Activated CD8-positive, alpha-beta T cell treated with anti-CD3 and anti-CD28 coated beads for 36 hours (primary cell): ENCODE measurements around the gene MAGI2. TPM values are rescaled to one million over a fixed set of nuclear protein-coding genes. Genes with fewer than 3 reads are reported as not detected.

Source experiments
- ATAC-seq: fragments of 200-7000 bp; cut with Tn5 transposase; one replicate; pipeline ENCODE4 v1.10.0; 2021; ENCODE audit warnings: mild to moderate bottlenecking, moderate library complexity
- CTCF ChIA-PET: fragments of 350-600 bp; sonication (Branson Sonifier 250); formaldehyde crosslinking; loops from one replicate; lab custom pipeline; 2021; ENCODE audit warnings: antibody characterized with exemption; lab: Charles Lee
- POLR2A ChIA-PET: fragments of 350-600 bp; sonication (Branson Sonifier 250); formaldehyde crosslinking; loops from one replicate; lab custom pipeline; 2021; ENCODE audit warnings: antibody characterized with exemption; lab: Charles Lee
- DNase-seq: peaks from one replicate; pipeline ENCODE4 v3.0.0-alpha.2; 2020
- H3K27ac Mint-ChIP-seq: one replicate; pipeline ENCODE4 v1.8.0; 2021; ENCODE audit warnings: mild to moderate bottlenecking, mixed read lengths
- H3K27me3 Mint-ChIP-seq: one replicate; pipeline ENCODE4 v1.8.0; 2021; ENCODE audit warnings: mixed read lengths
- H3K36me3 Mint-ChIP-seq: one replicate; pipeline ENCODE4 v1.8.0; 2021; ENCODE audit warnings: low read depth, mixed read lengths
- H3K4me1 Mint-ChIP-seq: one replicate; pipeline ENCODE4 v1.8.0; 2021; ENCODE audit warnings: low read depth, mixed read lengths
- H3K4me3 Mint-ChIP-seq: one replicate; pipeline ENCODE4 v1.8.0; 2021; ENCODE audit warnings: mild to moderate bottlenecking, moderate library complexity, mixed read lengths
- H3K9me3 Mint-ChIP-seq: one replicate; pipeline ENCODE4 v1.8.0; 2021; ENCODE audit warnings: mixed read lengths
- CTCF ChIP-seq: fragments of 200-600 bp; IDR thresholded peaks from one replicate; pipeline ENCODE4 v1.8.0; 2022; ENCODE audit warnings: antibody characterized with exemption, mild to moderate bottlenecking
- intact Hi-C: fragments of 100-400 bp; cut with micrococcal nuclease; formaldehyde crosslinking; loops from one replicate; pipeline ENCODE4 v1.10.0; 2022
- total RNA-seq, 2 experiments: library from RNA; stranded (reverse); gene quantifications; one replicate each; pipeline ENCODE4 v1.2.3, GENCODE V29; 2021

Gene MAGI2
- total RNA-seq, 2 experiments from 2014 or later = 0.04 to 0.09 TPM

DNA sequence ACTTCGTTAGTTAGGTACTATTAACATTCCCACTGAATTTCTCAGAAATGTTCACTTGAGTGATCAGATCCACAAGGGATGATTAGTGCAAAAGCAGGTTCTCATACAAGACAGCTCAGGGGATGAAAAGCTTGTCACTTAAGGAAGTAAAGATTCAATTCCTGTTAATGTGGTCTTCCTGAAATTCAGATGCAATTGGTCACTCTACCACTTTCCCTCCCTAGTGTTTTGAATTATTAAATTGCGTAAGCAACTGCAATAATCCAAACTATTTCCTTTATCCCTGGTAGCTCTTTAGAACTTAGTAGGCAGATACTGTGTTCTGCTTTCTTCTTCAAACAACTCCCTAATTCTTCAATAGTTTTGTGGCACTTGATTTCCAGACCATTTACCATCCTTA is 121.4 kb downstream of the MAGI2 start:
- ChIA-PET CTCF (no interaction called here), POLR2A (no interaction called here)
- no peak for TF ChIP-seq CTCF
- no peaks in the 10 kb centered on the region for H3K4me1 Mint-ChIP-seq
- H3K27me3 Mint-ChIP-seq = no peaks in the 10 kb centered on the region
- no peak for ATAC-seq
- no peak for DNase-seq
- no peak overlapping the region for H3K4me3 Mint-ChIP-seq
- no peaks in the 10 kb centered on the region for H3K36me3 Mint-ChIP-seq
- intact Hi-C loops = no loop called here
- no peak overlapping the region for H3K27ac Mint-ChIP-seq
- H3K9me3 Mint-ChIP-seq = no peaks in the 10 kb centered on the region

- no peaks in the 10 kb centered on the region for H3K9me3 Mint-ChIP-seq
- H3K27me3 Mint-ChIP-seq = no peaks in the 10 kb centered on the region
- no peaks in the 10 kb centered on the region for H3K36me3 Mint-ChIP-seq
- intact Hi-C loops = no loop called here
- no peak for DNase-seq
- no peak overlapping the region for H3K27ac Mint-ChIP-seq
- ATAC-seq = no peak
- ChIA-PET POLR2A (no interaction called here), CTCF (no interaction called here)
- H3K4me1 Mint-ChIP-seq = no peaks in the 10 kb centered on the region
- TF ChIP-seq CTCF = no peak
- no peak overlapping the region for H3K4me3 Mint-ChIP-seq
Measured at GRCh38 chr7:79329464-79329863, 124.0 kb downstream of the MAGI2 start.

GRCh38 chr7:79320741-79321473 is 132.6 kb downstream of the MAGI2 start:
- DNase-seq = no peak
- Mint-ChIP-seq H3K36me3 (no peaks in the 10 kb centered on the region), H3K4me3 (no peak overlapping the region), H3K4me1 (no peaks in the 10 kb centered on the region), H3K9me3 (no peaks in the 10 kb centered on the region), H3K27ac (no peak overlapping the region), H3K27me3 (no peaks in the 10 kb centered on the region)
- no peak for TF ChIP-seq CTCF
- no peak for ATAC-seq
- POLR2A ChIA-PET = no interaction called here
- intact Hi-C loops = no loop called here
- CTCF ChIA-PET = no interaction called here

GRCh38 chr7:79319369-79319768 is 134.1 kb downstream of the MAGI2 start:
- TF ChIP-seq CTCF = no peak
- Mint-ChIP-seq H3K27ac (no peak overlapping the region), H3K4me3 (no peak overlapping the region), H3K27me3 (no peaks in the 10 kb centered on the region), H3K4me1 (no peaks in the 10 kb centered on the region), H3K9me3 (no peaks in the 10 kb centered on the region), H3K36me3 (no peaks in the 10 kb centered on the region)
- ATAC-seq (no peak), DNase-seq (no peak)
- POLR2A ChIA-PET = no interaction called here
- CTCF ChIA-PET = no interaction called here
- intact Hi-C loops = no loop called here

- no peak for TF ChIP-seq CTCF
- ChIA-PET POLR2A (no interaction called here), CTCF (no interaction called here)
- no peaks in the 10 kb centered on the region for H3K36me3 Mint-ChIP-seq
- intact Hi-C loops = no loop called here
- H3K27me3 Mint-ChIP-seq = no peaks in the 10 kb centered on the region
- DNase-seq (no peak), ATAC-seq (no peak)
- no peaks in the 10 kb centered on the region for H3K9me3 Mint-ChIP-seq
- H3K4me1 Mint-ChIP-seq = no peaks in the 10 kb centered on the region
- H3K4me3 Mint-ChIP-seq = no peak overlapping the region
- H3K27ac Mint-ChIP-seq = no peak overlapping the region
Measured at GRCh38 chr7:79317728-79318127, 135.7 kb downstream of the MAGI2 start.
